LNCaP clone FGC (cell line): Measurements from ENCODE around the gene SALL1.

Experiments used
- DNase-seq: peaks from one replicate; pipeline ENCODE4 v3.0.0-alpha.2; 2011; ENCODE audit warnings: low read depth
- H3K4me3 ChIP-seq: 2 replicates; pipeline ENCODE4 v1.5.1; 2011; ENCODE audit warnings: mild to moderate bottlenecking, low read depth, low read length, control low read depth
- TF ChIP-seq, protein P1 (sequence below): IDR thresholded peaks from 2 replicates; pipeline ENCODE4 v1.5.1; 2012; ENCODE audit warnings: mild to moderate bottlenecking; ENCODE audit not compliant: control insufficient read depth, insufficient read depth; ENCODE audit errors: extremely low read depth

The SALL1 gene

DNA sequence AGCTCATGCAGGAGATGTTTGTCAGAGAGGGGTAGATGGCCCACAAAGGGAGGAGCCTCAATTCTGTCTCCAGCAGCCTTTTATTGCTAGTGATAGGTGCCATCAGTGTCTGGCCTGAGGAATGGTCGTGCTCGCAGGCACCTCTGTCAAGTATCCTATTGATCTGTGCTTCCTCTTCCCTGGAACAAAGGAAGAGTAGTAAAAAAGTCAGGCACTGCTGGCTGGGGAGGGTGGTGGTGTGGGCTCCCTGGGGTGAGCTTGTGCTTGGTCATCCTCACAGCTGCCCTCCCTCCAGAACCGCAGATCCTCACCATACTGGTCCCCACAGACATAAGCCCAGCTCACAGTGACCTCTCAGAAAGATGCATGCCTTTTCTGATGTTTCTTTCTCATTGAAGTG, 15.0 kb upstream of the SALL1 start:
- H3K4me3 ChIP-seq = no peak overlapping the region
- TF ChIP-seq, protein P1, sequence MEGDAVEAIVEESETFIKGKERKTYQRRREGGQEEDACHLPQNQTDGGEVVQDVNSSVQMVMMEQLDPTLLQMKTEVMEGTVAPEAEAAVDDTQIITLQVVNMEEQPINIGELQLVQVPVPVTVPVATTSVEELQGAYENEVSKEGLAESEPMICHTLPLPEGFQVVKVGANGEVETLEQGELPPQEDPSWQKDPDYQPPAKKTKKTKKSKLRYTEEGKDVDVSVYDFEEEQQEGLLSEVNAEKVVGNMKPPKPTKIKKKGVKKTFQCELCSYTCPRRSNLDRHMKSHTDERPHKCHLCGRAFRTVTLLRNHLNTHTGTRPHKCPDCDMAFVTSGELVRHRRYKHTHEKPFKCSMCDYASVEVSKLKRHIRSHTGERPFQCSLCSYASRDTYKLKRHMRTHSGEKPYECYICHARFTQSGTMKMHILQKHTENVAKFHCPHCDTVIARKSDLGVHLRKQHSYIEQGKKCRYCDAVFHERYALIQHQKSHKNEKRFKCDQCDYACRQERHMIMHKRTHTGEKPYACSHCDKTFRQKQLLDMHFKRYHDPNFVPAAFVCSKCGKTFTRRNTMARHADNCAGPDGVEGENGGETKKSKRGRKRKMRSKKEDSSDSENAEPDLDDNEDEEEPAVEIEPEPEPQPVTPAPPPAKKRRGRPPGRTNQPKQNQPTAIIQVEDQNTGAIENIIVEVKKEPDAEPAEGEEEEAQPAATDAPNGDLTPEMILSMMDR = no peak
- no peak for DNase-seq

GRCh38 chr16:51165043-51165442, 14.0 kb upstream of the SALL1 start:
- TF ChIP-seq, protein P1 = no peak
- H3K4me3 ChIP-seq = no peak overlapping the region
- DNase-seq = no peak

- no peak overlapping the region for H3K4me3 ChIP-seq
- no peak for DNase-seq
- TF ChIP-seq, protein P1 = no peak
These were observed 13.5 kb upstream of the SALL1 start for GRCh38 chr16:51164574-51164973.

GRCh38 chr16:51163894-51164566, 13.0 kb upstream of the SALL1 start:
- no peak for DNase-seq
- H3K4me3 ChIP-seq = no peak overlapping the region
- TF ChIP-seq, protein P1 = no peak

GRCh38 chr16:51163366-51163765, 12.3 kb upstream of the SALL1 start:
- TF ChIP-seq, protein P1 = no peak
- H3K4me3 ChIP-seq = no peak overlapping the region
- no peak for DNase-seq

DNA sequence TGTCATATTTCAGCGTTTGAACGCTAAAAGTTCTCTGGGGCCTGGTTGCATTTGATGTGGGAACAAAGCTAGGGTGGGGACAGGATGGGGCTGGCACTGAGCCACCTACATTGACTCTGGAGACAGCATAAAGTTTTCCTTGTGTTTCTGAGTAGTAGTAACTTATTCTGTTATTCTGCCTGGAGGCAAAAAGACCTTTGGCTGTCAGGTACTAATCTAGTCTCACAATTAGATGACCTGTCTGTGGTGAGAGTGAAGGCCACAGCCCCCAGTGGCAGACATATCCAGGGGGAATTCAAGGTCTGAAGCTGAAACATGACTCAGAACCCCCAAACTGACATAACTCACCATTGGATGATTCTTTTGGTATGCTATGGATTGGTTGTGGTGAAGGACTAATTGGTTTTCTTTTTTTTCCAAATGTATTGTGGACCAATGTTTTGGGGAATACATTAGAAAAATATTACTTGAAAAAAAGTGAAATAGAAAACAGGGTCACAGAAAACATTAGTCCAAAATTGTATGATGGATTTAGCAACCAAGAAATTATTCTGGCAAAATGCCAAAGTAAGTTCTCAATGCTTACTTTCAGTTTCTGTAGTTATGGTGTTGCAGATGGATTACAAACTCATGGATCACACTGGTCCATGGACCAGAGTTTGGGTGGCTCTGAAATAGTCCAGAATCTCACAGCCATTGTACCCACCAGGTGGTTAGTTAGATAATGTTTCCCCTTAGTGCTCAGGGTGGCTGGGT, 10.5 kb upstream of the SALL1 start:
- H3K4me3 ChIP-seq = no peak overlapping the region
- no peak for DNase-seq
- TF ChIP-seq, protein P1 = no peak
